ENCODE measurements around the gene POLD4.
"Not testable (repeated sequence)": the region's sequence is repeated elsewhere in the genome, so short reads cannot be mapped to it uniquely, and the experiment has no call there.

The POLD4 gene

GRCh38 chr11:67353317-67354074 lies at the start of gene POLD4:
TSS of gene POLD4 (minus strand) at chr11:67353546. CDS start at chr11:67353399, 147 bp downstream.
- peak; percentile 66 to 99 (median 95) for DNase-seq

GRCh38 chr11:67403085-67403484 lies 49.7 kb upstream of the POLD4 start:
- DNase-seq: not testable (repeated sequence)

- DNase-seq: not testable (repeated sequence)
These were observed 49.0 kb upstream of the POLD4 start for GRCh38 chr11:67402192-67402839.

GRCh38 chr11:67401495-67402191 lies 48.3 kb upstream of the POLD4 start, which contains the start of gene PPP1CA:
TSS of gene PPP1CA (minus strand) at chr11:67401858. CDS start at chr11:67401782, 76 bp downstream.
- peak in 13 of 14 donors; percentile 77 to 96 (median 87) for DNase-seq

- DNase-seq: peak in 1 of 14 donors; percentile 49
These were observed 47.7 kb upstream of the POLD4 start for GRCh38 chr11:67400942-67401494.

GRCh38 chr11:67400251-67400941 lies 47.0 kb upstream of the POLD4 start:
- no peak for DNase-seq

GRCh38 chr11:67398661-67399563 lies 45.6 kb upstream of the POLD4 start:
- no peak for DNase-seq

- DNase-seq: peak in 2 of 14 donors; percentile 16 to 21
These were observed 44.8 kb upstream of the POLD4 start for GRCh38 chr11:67397986-67398660.

GRCh38 chr11:67397536-67397935 lies 44.2 kb upstream of the POLD4 start:
- no peak for DNase-seq

- no peak for DNase-seq
These were observed 43.4 kb upstream of the POLD4 start for GRCh38 chr11:67396587-67397389.

- DNase-seq: no peak
These were observed 42.9 kb upstream of the POLD4 start for GRCh38 chr11:67396259-67396581.

GRCh38 chr11:67395555-67396258 lies 42.4 kb upstream of the POLD4 start:
- no peak for DNase-seq

GRCh38 chr11:67393990-67394389 lies 40.6 kb upstream of the POLD4 start:
- no peak for DNase-seq

GRCh38 chr11:67393437-67393836 lies 40.1 kb upstream of the POLD4 start:
- no peak for DNase-seq

GRCh38 chr11:67392183-67392715 lies 38.9 kb upstream of the POLD4 start:
- no peak for DNase-seq

GRCh38 chr11:67391304-67392182 lies 38.2 kb upstream of the POLD4 start, which contains the start of gene RAD9A:
TSS of gene RAD9A (plus strand) at chr11:67391986. CDS start at chr11:67392045, 59 bp downstream.
- peak; percentile 47 to 97 (median 88) for DNase-seq

- DNase-seq: no peak
These were observed 37.6 kb upstream of the POLD4 start for GRCh38 chr11:67390947-67391303.

GRCh38 chr11:67389477-67389876 lies 36.1 kb upstream of the POLD4 start:
- DNase-seq: no peak
